HG03097 (cell line): ENCODE measurements around the gene RNASEH1.

Source experiments
- ATAC-seq: cut with Tn5 transposase; IDR thresholded peaks from one replicate; pipeline ENCODE4 v1.9.1; 2021; ENCODE audit not compliant: unreplicated experiment, low FRiP score

The RNASEH1 gene

GRCh38 chr2:3558205-3559014 lies at the start of gene RNASEH1:
Gene RNASEH1, minus strand, starts transcription at chr2:3558333. Its CDS starts 73 bp downstream, at chr2:3558260.
- ATAC-seq = peak; percentile 98

GRCh38 chr2:3606370-3607201 lies 48.5 kb upstream of the RNASEH1 start:
- ATAC-seq = no peak

GRCh38 chr2:3606028-3606369 lies 47.9 kb upstream of the RNASEH1 start:
- no peak for ATAC-seq

- ATAC-seq = no peak
Observed at GRCh38 chr2:3604991-3605961, 47.1 kb upstream of the RNASEH1 start.

GRCh38 chr2:3604207-3604877 lies 46.2 kb upstream of the RNASEH1 start:
- ATAC-seq = no peak

GRCh38 chr2:3603536-3604206 lies 45.5 kb upstream of the RNASEH1 start:
- no peak for ATAC-seq

GRCh38 chr2:3602553-3603339 lies 44.6 kb upstream of the RNASEH1 start:
- no peak for ATAC-seq

- ATAC-seq = no peak
Observed at GRCh38 chr2:3601561-3602271, 43.6 kb upstream of the RNASEH1 start.

- no peak for ATAC-seq
Observed at GRCh38 chr2:3600256-3600855, 42.2 kb upstream of the RNASEH1 start.

- no peak for ATAC-seq
Observed at GRCh38 chr2:3598912-3599854, 41.0 kb upstream of the RNASEH1 start.

GRCh38 chr2:3598197-3598910 lies 40.2 kb upstream of the RNASEH1 start:
- no peak for ATAC-seq

- ATAC-seq = no peak
Observed at GRCh38 chr2:3597567-3597966, 39.4 kb upstream of the RNASEH1 start.

GRCh38 chr2:3596901-3597417 lies 38.8 kb upstream of the RNASEH1 start:
- no peak for ATAC-seq

- peak; percentile 55 for ATAC-seq
Observed at GRCh38 chr2:3595985-3596384, 37.9 kb upstream of the RNASEH1 start.

GRCh38 chr2:3595404-3595803 lies 37.3 kb upstream of the RNASEH1 start:
- ATAC-seq = no peak
